Neural progenitor cell (in vitro differentiated cells): Measurements from ENCODE around the gene MYO16. TPM values are rescaled to one million over a fixed set of nuclear protein-coding genes. Genes with fewer than 3 reads are reported as not detected.

Experiments
- DNase-seq: peaks from one replicate; pipeline ENCODE4 v3.0.0-alpha.2; 2016; ENCODE audit warnings: low spot score
- H2AFZ ChIP-seq: fragments of 200-600 bp; sonication (generic); replicated peaks from 2 replicates; pipeline ENCODE4 v1.6.1; 2016; ENCODE audit warnings: antibody characterized with exemption
- H3F3A ChIP-seq: fragments of 200-600 bp; sonication (generic); 2 replicates; pipeline ENCODE4 v1.6.1; 2016; ENCODE audit warnings: antibody characterized with exemption, low read depth
- H3K27ac ChIP-seq: fragments of 200-600 bp; sonication (generic); 2 replicates; pipeline ENCODE4 v1.5.1; 2016; ENCODE audit warnings: mild to moderate bottlenecking
- H3K27me3 ChIP-seq: fragments of 200-600 bp; sonication (generic); 2 replicates; pipeline ENCODE4 v1.6.1; 2016; ENCODE audit warnings: mild to moderate bottlenecking, moderate library complexity
- H3K36me3 ChIP-seq: fragments of 200-600 bp; sonication (generic); 2 replicates; pipeline ENCODE4 v1.5.1; 2016
- H3K4me1 ChIP-seq: fragments of 200-600 bp; sonication (generic); 2 replicates; pipeline ENCODE4 v1.6.1; 2016; ENCODE audit warnings: mixed run types
- H3K4me2 ChIP-seq: fragments of 200-600 bp; sonication (generic); 2 replicates; pipeline ENCODE4 v1.6.1; 2016
- H3K4me3 ChIP-seq: fragments of 200-600 bp; sonication (generic); 2 replicates; pipeline ENCODE4 v1.5.1; 2016
- H3K79me2 ChIP-seq: fragments of 200-600 bp; sonication (generic); 2 replicates; pipeline ENCODE4 v1.6.1; 2016; ENCODE audit warnings: low read depth
- H3K9ac ChIP-seq: fragments of 200-600 bp; sonication (generic); 2 replicates; pipeline ENCODE4 v1.6.1; 2016
- H3K9me3 ChIP-seq: fragments of 200-600 bp; sonication (generic); 2 replicates; pipeline ENCODE4 v1.5.1; 2016; ENCODE audit warnings: low read depth
- H4K20me1 ChIP-seq: fragments of 200-600 bp; sonication (generic); 2 replicates; pipeline ENCODE4 v1.6.1; 2016; ENCODE audit warnings: low read depth
- H3K27ac Mint-ChIP-seq: 3 replicates; pipeline ENCODE4 v1.8.0; 2021; ENCODE audit warnings: mixed read lengths
- H3K27me3 Mint-ChIP-seq: 2 replicates; pipeline ENCODE4 v1.8.0; 2022; ENCODE audit warnings: low read depth, mild to moderate bottlenecking, inconsistent platforms, moderate library complexity, mixed read lengths; ENCODE audit not compliant: insufficient read depth
- H3K36me3 Mint-ChIP-seq: 3 replicates; pipeline ENCODE4 v1.8.0; 2021; ENCODE audit warnings: mixed read lengths
- H3K4me1 Mint-ChIP-seq: 3 replicates; pipeline ENCODE4 v1.8.0; 2021; ENCODE audit warnings: mixed read lengths
- H3K4me3 Mint-ChIP-seq: 3 replicates; pipeline ENCODE4 v1.8.0; 2021; ENCODE audit warnings: mild to moderate bottlenecking, moderate library complexity, mixed read lengths
- H3K9me3 Mint-ChIP-seq: 3 replicates; pipeline ENCODE4 v1.8.0; 2020; ENCODE audit warnings: mixed read lengths
- CTCF ChIP-seq: fragments of 200-600 bp; sonication (generic); IDR thresholded peaks from 2 replicates; pipeline ENCODE4 v1.5.1; 2017; ENCODE audit warnings: antibody characterized with exemption, mild to moderate bottlenecking
- EZH2 ChIP-seq: fragments of 200-600 bp; sonication (generic); IDR thresholded peaks from 2 replicates; pipeline ENCODE4 v1.6.1; 2017; ENCODE audit warnings: antibody characterized with exemption, mild to moderate bottlenecking, moderate library complexity
- EZH2phosphoT487 ChIP-seq: fragments of 200-600 bp; sonication (generic); IDR thresholded peaks from 2 replicates; pipeline ENCODE4 v1.6.1; 2017; ENCODE audit warnings: antibody characterized with exemption
- total RNA-seq: library from RNA; depleted of rRNA; stranded (reverse); fragments of >200 nt; gene quantifications from 2 replicates; pipeline ENCODE4 v1.2.3, GENCODE V29; 2015; ENCODE audit warnings: low replicate concordance

MYO16 gene
- total RNA-seq, 1 donor from 2014 or later, result 0.41 TPM

- Histone ChIP-seq H3K9ac (no peak overlapping the region), H3K27ac (no peak overlapping the region), H3K79me2 (no peaks in the 10 kb centered on the region), H4K20me1 (no peaks in the 10 kb centered on the region), H3K9me3 (no peaks in the 10 kb centered on the region), H3K4me3 (no peak overlapping the region), H3K36me3 (no peaks in the 10 kb centered on the region), H2AFZ (no peak overlapping the region), H3K4me1 (peaks cover 23% of the 10 kb centered on the region), H3K4me2 (no peak overlapping the region), H3F3A (no peaks in the 10 kb centered on the region), H3K27me3 (no peaks in the 10 kb centered on the region)
- Mint-ChIP-seq H3K27me3 (no peaks in the 10 kb centered on the region), H3K4me1 (peaks cover 36% of the 10 kb centered on the region), H3K9me3 (no peaks in the 10 kb centered on the region), H3K36me3 (no peaks in the 10 kb centered on the region), H3K27ac (no peak overlapping the region), H3K4me3 (no peak overlapping the region)
- DNase-seq, result no peak
- TF ChIP-seq EZH2 (no peak), EZH2phosphoT487 (no peak)
Measured at GRCh38 chr13:109160887-109161669, 531.7 kb downstream of the MYO16 start.

DNA sequence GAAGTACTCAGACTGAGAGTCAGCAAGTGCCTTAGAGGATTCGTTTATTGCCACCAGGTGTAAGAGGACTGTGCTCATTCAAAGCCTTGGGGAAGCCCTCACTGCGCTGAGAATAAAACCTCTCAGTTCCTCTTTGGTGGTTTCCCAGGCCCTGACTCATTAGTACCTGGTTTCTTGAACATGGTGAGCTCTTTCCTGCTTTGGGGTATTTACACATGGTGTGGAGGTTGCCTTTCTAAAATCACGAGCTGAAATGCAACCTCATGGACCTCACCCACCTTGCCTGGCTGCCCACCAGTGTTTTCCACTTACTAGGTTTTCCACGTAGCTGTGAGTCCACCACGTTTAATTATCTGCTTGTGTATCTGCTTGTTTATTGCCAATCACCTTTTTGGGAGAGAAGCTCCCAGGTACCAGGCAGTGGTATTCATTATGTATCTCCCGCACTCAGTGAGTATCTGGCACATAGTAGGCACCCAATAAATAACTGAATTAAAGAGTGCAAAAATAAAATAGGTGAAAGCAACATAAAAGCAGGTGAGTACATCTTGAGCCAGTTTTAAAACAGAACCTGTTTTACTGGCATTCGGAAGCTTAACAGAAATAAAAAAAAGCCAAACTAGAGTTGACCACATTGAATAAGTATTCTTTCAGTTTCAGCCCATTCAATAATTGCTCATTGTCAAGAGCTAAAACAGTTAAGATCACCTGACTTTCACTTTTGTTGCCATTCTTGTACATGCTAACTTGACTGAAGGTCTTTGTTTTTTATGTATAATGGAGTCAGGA is 533.0 kb downstream of the MYO16 start:
- Histone ChIP-seq H3K4me3 (no peak overlapping the region), H3K4me1 (peaks cover 15% of the 10 kb centered on the region), H3K27ac (no peak overlapping the region), H3F3A (no peaks in the 10 kb centered on the region), H3K27me3 (no peaks in the 10 kb centered on the region), H3K4me2 (no peak overlapping the region), H2AFZ (no peak overlapping the region), H3K9ac (no peak overlapping the region), H3K36me3 (no peaks in the 10 kb centered on the region), H3K79me2 (no peaks in the 10 kb centered on the region), H3K9me3 (no peaks in the 10 kb centered on the region), H4K20me1 (no peaks in the 10 kb centered on the region)
- no peak for DNase-seq
- Mint-ChIP-seq H3K27ac (no peak overlapping the region), H3K36me3 (no peaks in the 10 kb centered on the region), H3K4me1 (peaks cover 24% of the 10 kb centered on the region), H3K9me3 (no peaks in the 10 kb centered on the region), H3K27me3 (no peaks in the 10 kb centered on the region), H3K4me3 (no peak overlapping the region)
- TF ChIP-seq CTCF (no peak), EZH2phosphoT487 (no peak)

DNA sequence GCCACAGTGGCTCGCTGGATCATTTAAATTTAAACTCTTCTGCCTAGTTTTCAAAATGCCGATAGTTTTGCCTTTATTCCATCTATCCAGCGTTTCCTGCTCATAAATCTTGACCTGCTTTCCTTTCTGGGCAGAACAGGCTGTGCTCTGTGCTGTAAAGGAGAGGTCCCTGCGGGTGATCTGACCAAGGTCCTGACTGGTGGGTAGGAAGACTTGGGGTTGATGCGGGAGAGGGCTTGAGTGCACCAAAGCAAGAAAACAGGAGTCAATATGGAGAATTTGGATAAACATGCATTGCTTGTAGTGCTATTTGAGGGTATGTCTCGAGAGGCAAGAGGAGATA is 533.6 kb downstream of the MYO16 start:
- H3F3A ChIP-seq, result no peaks in the 10 kb centered on the region
- H3K27me3 ChIP-seq, result no peaks in the 10 kb centered on the region
- no peak overlapping the region for H3K4me3 Mint-ChIP-seq
- H3K4me2 ChIP-seq, result no peak overlapping the region
- no peaks in the 10 kb centered on the region for H3K79me2 ChIP-seq
- H3K9me3 Mint-ChIP-seq, result no peaks in the 10 kb centered on the region
- TF ChIP-seq EZH2phosphoT487 (no peak), EZH2 (no peak), CTCF (no peak)
- H3K27me3 Mint-ChIP-seq, result no peaks in the 10 kb centered on the region
- no peaks in the 10 kb centered on the region for H4K20me1 ChIP-seq
- H3K9me3 ChIP-seq, result no peaks in the 10 kb centered on the region
- H3K9ac ChIP-seq, result no peak overlapping the region
- no peak overlapping the region for H3K4me3 ChIP-seq
- no peak overlapping the region for H3K27ac Mint-ChIP-seq
- peaks cover 14% of the 10 kb centered on the region for H3K4me1 ChIP-seq
- no peak for DNase-seq
- peaks cover 21% of the 10 kb centered on the region for H3K4me1 Mint-ChIP-seq
- no peak overlapping the region for H2AFZ ChIP-seq
- H3K36me3 Mint-ChIP-seq, result no peaks in the 10 kb centered on the region
- H3K36me3 ChIP-seq, result no peaks in the 10 kb centered on the region
- H3K27ac ChIP-seq, result no peak overlapping the region
